HFFc6 (cell line): Measurements from ENCODE around the gene SPEF1. TPM values are rescaled to one million over a fixed set of nuclear protein-coding genes. Genes with fewer than 3 reads are reported as not detected.
"Not testable (repeated sequence)": the region's sequence is repeated elsewhere in the genome, so short reads cannot be mapped to it uniquely, and the experiment has no call there.

Source experiments
- DNase-seq: peaks from one replicate; pipeline ENCODE4 v3.0.0-alpha.2; 2018
- H3K27ac Mint-ChIP-seq: 2 replicates; pipeline ENCODE4 v1.8.0; 2020; ENCODE audit warnings: mild to moderate bottlenecking, mixed read lengths
- H3K27me3 Mint-ChIP-seq: 2 replicates; pipeline ENCODE4 v1.8.0; 2021; ENCODE audit warnings: mild to moderate bottlenecking, moderate library complexity, mixed read lengths; ENCODE audit not compliant: insufficient read depth
- H3K36me3 Mint-ChIP-seq: 2 replicates; pipeline ENCODE4 v1.8.0; 2021; ENCODE audit warnings: low read depth, mixed read lengths
- H3K4me1 Mint-ChIP-seq: 2 replicates; pipeline ENCODE4 v1.8.0; 2020; ENCODE audit warnings: low read depth, mixed read lengths
- H3K4me3 Mint-ChIP-seq: 2 replicates; pipeline ENCODE4 v1.8.0; 2020; ENCODE audit warnings: mild to moderate bottlenecking, moderate library complexity, mixed read lengths
- H3K9me3 Mint-ChIP-seq: 2 replicates; pipeline ENCODE4 v1.8.0; 2020; ENCODE audit warnings: mild to moderate bottlenecking, mixed read lengths
- long read RNA-seq: library from polyadenylated mRNA; unstranded; transcript quantifications from one replicate; pipeline ENCODE4 v2.0.0, GENCODE V29; 2019
- total RNA-seq, 6 experiments: library from RNA; stranded (reverse); fragmentation: NEBNext Ultra II Directional; extraction: Animal tissue kit (Norgen Biotek cat#: 25700); gene quantifications; 2 replicates in 1 of 6; 3 replicates in 5 of 6; pipeline ENCODE4 v1.2.3, GENCODE V29; 2021
- TF ChIP-seq, protein P1 (sequence below): fragments of 200-600 bp; sonication (generic); IDR thresholded peaks from 2 replicates; pipeline ENCODE4 v1.5.0; 2021; ENCODE audit warnings: antibody characterized with exemption, mild to moderate bottlenecking

SPEF1 gene, protein sequence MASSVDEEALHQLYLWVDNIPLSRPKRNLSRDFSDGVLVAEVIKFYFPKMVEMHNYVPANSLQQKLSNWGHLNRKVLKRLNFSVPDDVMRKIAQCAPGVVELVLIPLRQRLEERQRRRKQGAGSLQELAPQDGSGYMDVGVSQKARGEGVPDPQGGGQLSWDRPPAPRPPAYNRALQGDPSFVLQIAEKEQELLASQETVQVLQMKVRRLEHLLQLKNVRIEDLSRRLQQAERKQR
- total RNA-seq: under 1 TPM in 5 of 6 experiments, not detected in 1; 0.19 to 0.48 (median 0.36) TPM
- long read RNA-seq: 0 reads

DNA sequence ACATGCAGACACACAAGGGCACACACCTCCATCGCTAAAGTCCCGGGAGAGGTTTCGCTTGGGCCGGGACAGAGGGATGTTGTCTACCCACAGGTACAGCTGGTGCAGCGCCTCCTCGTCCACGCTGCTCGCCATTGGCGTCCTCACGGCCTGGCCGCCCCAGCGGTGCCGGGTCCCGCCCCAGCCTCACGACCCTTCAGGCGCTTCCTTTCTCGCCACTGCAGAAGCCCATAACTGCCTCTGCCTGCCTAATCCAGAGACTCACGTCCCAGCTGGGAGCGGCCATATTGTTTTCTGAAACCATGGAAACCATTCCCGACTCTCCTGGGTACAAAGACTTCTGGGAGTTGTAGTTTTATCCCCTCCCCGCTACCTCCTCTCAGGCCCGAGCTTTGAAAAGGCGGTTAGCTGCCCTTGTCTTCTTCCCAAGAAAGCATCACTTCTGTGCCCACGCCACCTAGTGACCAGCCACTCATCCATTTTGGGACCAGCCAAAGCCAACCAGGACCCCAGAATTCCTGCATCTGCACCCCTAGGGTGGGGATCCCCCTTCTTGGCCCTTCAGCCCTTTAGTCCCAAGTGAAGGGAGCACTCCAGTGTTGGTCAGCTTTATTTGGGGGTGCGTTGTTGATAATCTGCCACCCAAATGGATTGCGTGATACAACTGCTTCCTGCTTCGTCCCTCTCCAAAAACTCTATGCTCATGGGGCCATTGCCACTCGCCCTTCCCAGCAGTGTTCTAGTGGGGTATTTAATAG is at the start of gene SPEF1:
Gene SPEF1, minus strand, starts transcription at position 296 of the 758 bp plus-strand sequence. Its CDS starts 161 bp downstream, at position 135.
- no peaks in the 10 kb centered on the region for H3K9me3 Mint-ChIP-seq
- peaks cover 36% of the 10 kb centered on the region for H3K4me1 Mint-ChIP-seq
- H3K36me3 Mint-ChIP-seq: peaks cover 11% of the 10 kb centered on the region
- TF ChIP-seq, protein P1, sequence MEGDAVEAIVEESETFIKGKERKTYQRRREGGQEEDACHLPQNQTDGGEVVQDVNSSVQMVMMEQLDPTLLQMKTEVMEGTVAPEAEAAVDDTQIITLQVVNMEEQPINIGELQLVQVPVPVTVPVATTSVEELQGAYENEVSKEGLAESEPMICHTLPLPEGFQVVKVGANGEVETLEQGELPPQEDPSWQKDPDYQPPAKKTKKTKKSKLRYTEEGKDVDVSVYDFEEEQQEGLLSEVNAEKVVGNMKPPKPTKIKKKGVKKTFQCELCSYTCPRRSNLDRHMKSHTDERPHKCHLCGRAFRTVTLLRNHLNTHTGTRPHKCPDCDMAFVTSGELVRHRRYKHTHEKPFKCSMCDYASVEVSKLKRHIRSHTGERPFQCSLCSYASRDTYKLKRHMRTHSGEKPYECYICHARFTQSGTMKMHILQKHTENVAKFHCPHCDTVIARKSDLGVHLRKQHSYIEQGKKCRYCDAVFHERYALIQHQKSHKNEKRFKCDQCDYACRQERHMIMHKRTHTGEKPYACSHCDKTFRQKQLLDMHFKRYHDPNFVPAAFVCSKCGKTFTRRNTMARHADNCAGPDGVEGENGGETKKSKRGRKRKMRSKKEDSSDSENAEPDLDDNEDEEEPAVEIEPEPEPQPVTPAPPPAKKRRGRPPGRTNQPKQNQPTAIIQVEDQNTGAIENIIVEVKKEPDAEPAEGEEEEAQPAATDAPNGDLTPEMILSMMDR: peak; percentile 81
- peak within 1 kb of the TSS; percentile 85 for H3K4me3 Mint-ChIP-seq
- peak; percentile 96 for DNase-seq
- peak within 1 kb of the TSS; percentile 76 for H3K27ac Mint-ChIP-seq
- peaks cover 2% of the 10 kb centered on the region for H3K27me3 Mint-ChIP-seq

DNA sequence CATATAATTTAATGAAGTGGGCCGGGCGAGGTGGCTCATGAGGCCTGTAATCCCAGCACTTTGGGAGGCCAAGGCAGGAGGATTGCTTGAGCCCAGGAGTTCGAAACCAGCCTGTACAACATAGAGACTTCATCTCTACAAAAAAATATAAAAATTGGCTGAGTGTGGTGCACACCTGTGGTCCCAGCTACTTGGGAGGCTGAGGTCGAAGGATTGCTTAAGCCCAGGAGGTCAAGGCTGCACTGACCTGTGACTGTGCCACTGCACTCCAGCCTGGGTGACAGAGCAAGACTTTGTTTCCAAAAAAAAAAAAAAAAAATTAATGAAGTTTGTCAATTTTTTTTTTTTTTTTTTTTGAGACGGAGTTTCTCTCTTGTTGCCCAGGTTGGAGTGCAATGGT is 48.6 kb upstream of the SPEF1 start:
- not testable (repeated sequence) for H3K9me3 Mint-ChIP-seq

DNA sequence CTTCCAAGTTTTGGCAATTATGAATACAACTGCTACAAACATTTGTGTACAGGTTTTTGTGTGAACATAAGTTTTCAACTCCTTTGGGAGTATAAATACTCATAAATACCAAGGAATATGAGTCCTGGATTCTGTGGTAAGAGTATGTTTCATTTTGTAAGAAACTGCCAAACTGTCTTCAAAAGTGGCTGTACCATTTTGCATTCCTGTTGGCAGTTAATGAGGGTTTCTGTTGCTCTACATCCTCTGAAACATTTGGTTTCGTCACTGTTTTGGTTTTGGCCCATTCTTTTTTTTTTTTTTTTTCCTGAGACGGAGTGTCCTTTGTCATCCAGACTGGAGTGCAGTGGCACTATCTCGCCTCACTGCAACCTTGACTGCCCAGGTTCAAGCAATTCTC is 47.5 kb upstream of the SPEF1 start:
- peaks cover 6% of the 10 kb centered on the region; the same call in 1 of the 2 replicates for H3K4me1 Mint-ChIP-seq
- no peak overlapping the region for H3K27ac Mint-ChIP-seq
- TF ChIP-seq, protein P1: no peak
- no peaks in the 10 kb centered on the region for H3K9me3 Mint-ChIP-seq
- H3K4me3 Mint-ChIP-seq: no peak overlapping the region
- H3K36me3 Mint-ChIP-seq: peaks cover 31% of the 10 kb centered on the region
- DNase-seq: no peak
- H3K27me3 Mint-ChIP-seq: no peaks in the 10 kb centered on the region; the same call in 1 of the 2 replicates

More for the DNA sequence above, 48.6 kb upstream of the SPEF1 start:
- not testable (repeated sequence) for H3K4me1 Mint-ChIP-seq, H3K4me3 Mint-ChIP-seq, H3K27me3 Mint-ChIP-seq, H3K27ac Mint-ChIP-seq, DNase-seq
- H3K36me3 Mint-ChIP-seq: peaks cover 32% of the 10 kb centered on the region

DNA sequence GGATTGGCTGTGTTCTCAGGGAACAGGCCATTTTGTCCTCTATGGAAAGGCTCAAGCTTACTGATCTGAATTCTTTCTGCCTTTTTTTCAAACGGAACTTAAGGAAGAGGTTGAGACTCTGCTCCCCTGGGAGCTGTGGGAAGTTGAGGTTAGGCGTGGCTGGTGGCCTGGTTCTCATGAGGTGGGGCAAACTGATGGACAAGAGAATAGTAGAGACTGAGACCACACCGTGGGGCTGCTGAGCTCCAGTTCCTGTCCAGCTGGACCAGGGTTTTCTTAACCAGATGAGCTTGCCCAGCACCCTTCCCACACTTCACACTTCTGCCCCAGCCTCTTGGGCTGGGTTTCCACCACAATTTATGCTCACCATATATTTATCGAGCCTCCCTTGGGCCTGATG is 45.2 kb upstream of the SPEF1 start:
- H3K4me3 Mint-ChIP-seq: no peak overlapping the region
- H3K27me3 Mint-ChIP-seq: no peaks in the 10 kb centered on the region; the same call in 1 of the 2 replicates
- no peak for DNase-seq
- TF ChIP-seq, protein P1: no peak
- H3K4me1 Mint-ChIP-seq: peaks cover 13% of the 10 kb centered on the region
- no peak overlapping the region for H3K27ac Mint-ChIP-seq
- H3K36me3 Mint-ChIP-seq: peaks cover 38% of the 10 kb centered on the region
- no peaks in the 10 kb centered on the region for H3K9me3 Mint-ChIP-seq

DNA sequence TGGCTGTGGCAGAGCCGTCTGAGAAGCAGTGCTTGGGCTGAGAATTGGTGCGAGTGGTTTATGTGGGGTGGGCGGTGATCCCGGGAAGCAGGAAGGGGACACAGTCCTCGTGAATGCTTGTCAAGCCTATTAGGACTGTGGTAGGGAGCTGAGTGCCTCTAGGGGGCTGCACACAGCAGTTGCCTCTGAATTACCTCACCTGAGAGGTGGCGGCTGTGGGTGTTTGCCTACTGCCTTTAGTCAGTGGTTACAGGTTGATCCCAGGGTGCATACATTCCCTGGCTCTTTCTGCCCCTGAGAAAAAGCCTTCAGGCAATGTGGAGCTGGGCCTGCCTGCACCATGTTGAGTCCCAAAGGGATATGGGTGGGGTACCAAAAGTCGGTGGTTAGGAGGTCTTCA is 44.3 kb upstream of the SPEF1 start:
- DNase-seq: no peak
- H3K4me1 Mint-ChIP-seq: peaks cover 13% of the 10 kb centered on the region
- no peak overlapping the region for H3K4me3 Mint-ChIP-seq
- no peaks in the 10 kb centered on the region; the same call in 1 of the 2 replicates for H3K27me3 Mint-ChIP-seq
- no peak overlapping the region for H3K27ac Mint-ChIP-seq
- TF ChIP-seq, protein P1: no peak
- H3K9me3 Mint-ChIP-seq: no peaks in the 10 kb centered on the region
- peaks cover 38% of the 10 kb centered on the region for H3K36me3 Mint-ChIP-seq

DNA sequence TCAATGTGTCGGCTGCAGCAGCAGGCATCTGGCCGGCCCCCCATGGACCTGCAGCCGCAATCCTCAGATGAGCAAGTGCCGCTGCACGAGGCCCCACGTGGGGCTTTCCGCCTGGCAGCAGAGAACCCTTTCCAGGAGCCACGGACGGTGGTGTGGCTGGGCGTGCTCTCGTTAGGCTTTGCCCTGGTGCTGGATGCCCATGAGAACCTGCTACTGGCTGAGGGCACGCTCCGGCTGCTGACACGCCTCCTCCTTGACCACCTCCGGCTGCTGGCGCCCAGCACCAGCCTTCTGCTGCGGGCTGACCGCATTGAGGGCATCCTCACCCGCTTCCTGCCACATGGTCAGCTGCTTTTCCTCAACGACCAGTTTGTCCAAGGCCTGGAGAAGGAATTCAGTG is 42.6 kb upstream of the SPEF1 start:
- H3K27me3 Mint-ChIP-seq: no peaks in the 10 kb centered on the region; the same call in 1 of the 2 replicates
- peaks cover 25% of the 10 kb centered on the region for H3K4me1 Mint-ChIP-seq
- TF ChIP-seq, protein P1: no peak
- no peak for DNase-seq
- H3K36me3 Mint-ChIP-seq: peaks cover 38% of the 10 kb centered on the region
- H3K27ac Mint-ChIP-seq: no peak overlapping the region
- no peaks in the 10 kb centered on the region for H3K9me3 Mint-ChIP-seq
- H3K4me3 Mint-ChIP-seq: no peak overlapping the region
